ENCODE measurements around the gene HYDIN.
A peak's percentile ranks its signal among the peaks of the same experiment; 100 is the strongest.

The HYDIN gene

DNA sequence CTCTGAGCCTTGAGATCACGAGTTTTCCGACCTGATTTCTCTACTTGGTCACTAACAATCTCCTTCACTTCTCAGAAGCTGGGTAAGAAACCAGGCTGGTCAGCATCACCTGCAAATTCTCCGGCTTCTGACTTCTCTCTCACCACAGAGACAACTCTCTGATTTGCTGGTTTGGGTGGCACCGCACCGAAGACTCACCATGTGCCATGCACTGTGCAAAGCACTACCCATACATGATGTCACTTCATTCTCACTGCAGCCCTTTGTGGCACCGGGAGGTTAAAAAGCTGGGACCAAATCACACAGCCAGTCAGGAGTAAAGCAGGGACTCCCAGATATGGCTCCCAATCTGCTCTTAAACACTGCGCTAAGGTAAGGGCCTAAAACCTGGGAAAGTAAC is 430.2 kb downstream of the HYDIN start:
- H3K36me3 Mint-ChIP-seq (ENCODE audit: low read depth): peaks cover 46% of the 10 kb centered on the region
- peak overlapping the region; percentile 95 for H3K27ac Mint-ChIP-seq
- H3K4me1 Mint-ChIP-seq (ENCODE audit: low read depth): peaks cover 50% of the 10 kb centered on the region
- peaks cover 10% of the 10 kb centered on the region for H3K9me3 Mint-ChIP-seq
- peak overlapping the region; percentile 96 for H3K4me3 Mint-ChIP-seq
- intact Hi-C loops (cut with micrococcal nuclease): no loop called here
- peaks cover 4% of the 10 kb centered on the region for H3K27me3 Mint-ChIP-seq

DNA sequence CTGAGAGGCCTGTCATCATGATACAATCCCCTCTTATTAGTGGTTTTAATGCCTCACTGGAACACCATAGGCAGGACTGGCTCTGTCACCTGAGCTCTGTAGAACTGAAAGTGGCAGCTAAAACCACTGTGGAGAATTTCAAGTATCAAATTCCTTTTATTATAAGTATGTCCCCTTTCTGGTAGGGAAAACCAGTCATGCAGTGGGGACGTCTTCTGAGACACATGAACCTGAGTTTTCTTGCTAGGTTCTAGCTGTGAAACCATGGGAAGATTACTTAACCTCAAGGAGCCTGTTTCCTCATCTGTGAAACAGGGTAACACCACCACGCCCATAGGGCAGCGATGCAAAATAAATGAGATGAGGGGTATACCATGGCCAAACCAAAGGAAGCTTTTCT is 434.2 kb downstream of the HYDIN start:
- Mint-ChIP-seq H3K9me3 (no peaks in the 10 kb centered on the region), H3K4me1 (ENCODE audit: low read depth) (peaks cover 66% of the 10 kb centered on the region), H3K27me3 (no peaks in the 10 kb centered on the region), H3K27ac (no peak overlapping the region), H3K4me3 (no peak overlapping the region), H3K36me3 (ENCODE audit: low read depth) (peaks cover 63% of the 10 kb centered on the region)
- intact Hi-C loops (cut with micrococcal nuclease): no loop called here

DNA sequence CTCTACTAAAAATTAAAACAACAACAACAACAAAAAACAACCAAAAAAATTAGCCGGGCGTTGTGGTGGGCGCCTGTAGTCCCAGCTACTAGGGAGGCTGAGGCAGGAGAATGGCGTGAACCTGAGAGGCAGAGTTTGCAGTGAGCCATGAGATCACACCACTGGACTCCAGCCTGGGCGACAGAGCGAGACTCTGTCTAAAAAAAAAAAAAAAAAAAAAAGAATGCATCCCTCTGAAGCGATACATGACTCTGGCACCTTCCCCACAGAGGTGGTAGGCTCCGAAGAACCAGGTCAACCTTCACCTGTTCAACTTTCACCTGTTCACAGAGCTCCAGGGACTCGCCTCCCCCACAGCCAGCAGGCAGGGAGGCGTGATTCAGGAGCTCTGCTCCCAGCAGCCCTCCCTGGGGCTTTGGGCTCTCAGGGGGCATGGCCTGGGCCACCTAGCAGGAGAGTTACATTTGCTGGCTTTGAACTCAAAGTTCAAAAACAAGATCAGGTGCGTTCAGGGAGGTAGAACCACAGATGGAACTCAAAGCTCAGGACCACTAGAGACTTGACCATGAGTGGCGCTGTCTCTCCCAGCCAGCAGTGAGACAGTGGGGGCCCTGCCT is 435.1 kb downstream of the HYDIN start:
- Mint-ChIP-seq H3K9me3 (no peaks in the 10 kb centered on the region), H3K4me3 (no peak overlapping the region), H3K4me1 (ENCODE audit: low read depth) (peaks cover 74% of the 10 kb centered on the region), H3K27me3 (no peaks in the 10 kb centered on the region), H3K36me3 (ENCODE audit: low read depth) (peaks cover 65% of the 10 kb centered on the region), H3K27ac (no peak overlapping the region)
- intact Hi-C loops (cut with micrococcal nuclease): no loop called here

DNA sequence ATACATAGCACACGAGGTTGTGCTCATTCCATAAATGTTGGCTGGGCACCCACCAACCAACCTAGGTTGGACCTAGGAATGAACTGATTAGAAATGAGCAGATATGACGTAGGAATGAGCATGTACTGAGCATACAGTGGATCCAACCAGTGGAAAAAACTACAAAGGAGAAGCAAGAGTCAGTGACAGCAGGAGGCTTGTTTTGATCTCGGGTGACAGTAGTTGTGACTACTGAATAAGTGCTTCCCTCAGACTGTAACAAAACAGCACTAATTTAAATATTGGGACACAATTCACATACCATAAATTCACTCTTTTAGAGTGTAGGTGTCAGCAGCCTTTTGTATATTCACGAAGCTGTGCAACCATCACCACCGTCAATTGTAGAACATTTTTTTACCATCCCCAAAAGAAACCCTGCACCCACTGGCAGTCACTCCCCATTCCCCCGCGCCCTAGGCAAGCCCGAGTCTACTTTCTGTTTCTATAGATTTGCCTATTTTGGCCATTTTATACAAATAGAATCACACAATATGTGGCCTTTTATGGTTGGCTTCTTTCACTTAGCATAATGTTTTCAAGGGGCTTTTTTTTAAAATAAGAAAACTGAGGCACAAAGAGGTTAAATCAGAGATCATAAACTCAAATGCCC is 436.5 kb downstream of the HYDIN start:
- Mint-ChIP-seq H3K4me1 (ENCODE audit: low read depth) (peaks cover 76% of the 10 kb centered on the region), H3K4me3 (no peak overlapping the region), H3K27me3 (no peaks in the 10 kb centered on the region), H3K27ac (no peak overlapping the region), H3K36me3 (ENCODE audit: low read depth) (peaks cover 70% of the 10 kb centered on the region), H3K9me3 (no peaks in the 10 kb centered on the region)
- intact Hi-C loops (cut with micrococcal nuclease): no loop called here

DNA sequence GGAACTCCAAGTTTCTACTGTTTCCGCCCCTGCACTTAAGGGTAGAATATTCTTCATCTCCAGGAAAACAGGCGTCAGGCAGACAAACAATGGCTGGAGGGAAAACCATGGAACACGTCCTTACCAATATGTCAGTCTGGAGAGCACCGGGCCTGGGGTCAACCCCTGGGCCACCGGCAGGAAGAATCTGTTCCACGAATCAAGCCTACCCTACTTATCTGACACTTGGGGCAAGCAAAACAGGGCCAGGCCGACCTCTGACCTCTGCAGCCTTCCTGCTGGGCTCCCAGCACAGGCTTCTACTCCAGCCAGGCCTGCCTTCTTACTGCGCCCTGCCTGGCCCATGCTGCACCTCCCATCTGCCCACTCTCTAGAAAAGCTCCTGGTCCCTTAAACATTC is 439.7 kb downstream of the HYDIN start:
- H3K36me3 Mint-ChIP-seq (ENCODE audit: low read depth): peaks cover 74% of the 10 kb centered on the region
- H3K4me1 Mint-ChIP-seq (ENCODE audit: low read depth): peaks cover 82% of the 10 kb centered on the region
- no peak overlapping the region for H3K4me3 Mint-ChIP-seq
- no peaks in the 10 kb centered on the region for H3K27me3 Mint-ChIP-seq
- H3K9me3 Mint-ChIP-seq: no peaks in the 10 kb centered on the region
- H3K27ac Mint-ChIP-seq: no peak overlapping the region
- intact Hi-C loops (cut with micrococcal nuclease): no loop called here

DNA sequence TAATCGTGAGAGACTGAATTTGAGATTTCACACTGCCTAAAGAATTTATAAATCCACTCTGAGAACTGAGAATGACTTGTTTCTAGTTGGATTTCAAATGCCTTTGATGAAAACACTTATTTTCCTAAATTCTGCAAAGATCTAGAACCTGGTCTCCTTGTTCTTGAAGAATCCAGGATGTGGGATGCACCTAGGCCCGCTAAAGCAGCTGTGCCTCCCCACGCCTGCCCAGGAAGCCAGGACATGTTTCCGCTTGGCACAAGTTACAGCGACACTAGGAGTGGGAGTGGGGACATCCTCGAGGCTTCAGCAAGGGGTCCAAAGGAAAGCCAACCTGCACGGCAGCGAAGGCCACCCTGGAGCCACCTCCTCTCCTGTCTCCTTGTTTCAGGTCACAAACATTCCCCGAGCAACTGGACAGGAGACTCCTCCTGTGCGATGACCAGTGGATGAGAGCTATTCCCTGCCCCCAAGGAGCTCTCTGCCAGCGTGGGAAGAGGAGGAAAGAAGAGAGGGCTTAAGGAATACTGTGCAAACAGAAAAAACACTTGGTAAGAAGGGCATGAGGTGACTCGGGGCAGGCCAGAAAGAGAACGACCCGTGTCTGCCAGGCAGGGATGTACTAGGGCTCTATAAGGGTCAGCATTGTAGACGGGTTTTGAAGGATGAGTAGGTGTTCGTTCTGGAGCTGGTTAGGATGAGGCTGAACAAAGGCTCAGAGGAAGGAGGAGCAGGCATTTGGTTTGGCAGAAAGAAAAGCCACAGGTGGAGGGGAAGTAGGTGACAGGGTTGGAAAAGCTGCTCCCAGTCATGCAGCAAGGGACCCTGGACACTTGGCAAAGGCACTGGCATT is 440.7 kb downstream of the HYDIN start:
- no peaks in the 10 kb centered on the region for H3K9me3 Mint-ChIP-seq
- H3K36me3 Mint-ChIP-seq (ENCODE audit: low read depth): peaks cover 82% of the 10 kb centered on the region
- peak overlapping the region; percentile 1 for H3K27ac Mint-ChIP-seq
- no peak overlapping the region for H3K4me3 Mint-ChIP-seq
- no peaks in the 10 kb centered on the region for H3K27me3 Mint-ChIP-seq
- intact Hi-C loops (cut with micrococcal nuclease): no loop called here
- H3K4me1 Mint-ChIP-seq (ENCODE audit: low read depth): peaks cover 92% of the 10 kb centered on the region

DNA sequence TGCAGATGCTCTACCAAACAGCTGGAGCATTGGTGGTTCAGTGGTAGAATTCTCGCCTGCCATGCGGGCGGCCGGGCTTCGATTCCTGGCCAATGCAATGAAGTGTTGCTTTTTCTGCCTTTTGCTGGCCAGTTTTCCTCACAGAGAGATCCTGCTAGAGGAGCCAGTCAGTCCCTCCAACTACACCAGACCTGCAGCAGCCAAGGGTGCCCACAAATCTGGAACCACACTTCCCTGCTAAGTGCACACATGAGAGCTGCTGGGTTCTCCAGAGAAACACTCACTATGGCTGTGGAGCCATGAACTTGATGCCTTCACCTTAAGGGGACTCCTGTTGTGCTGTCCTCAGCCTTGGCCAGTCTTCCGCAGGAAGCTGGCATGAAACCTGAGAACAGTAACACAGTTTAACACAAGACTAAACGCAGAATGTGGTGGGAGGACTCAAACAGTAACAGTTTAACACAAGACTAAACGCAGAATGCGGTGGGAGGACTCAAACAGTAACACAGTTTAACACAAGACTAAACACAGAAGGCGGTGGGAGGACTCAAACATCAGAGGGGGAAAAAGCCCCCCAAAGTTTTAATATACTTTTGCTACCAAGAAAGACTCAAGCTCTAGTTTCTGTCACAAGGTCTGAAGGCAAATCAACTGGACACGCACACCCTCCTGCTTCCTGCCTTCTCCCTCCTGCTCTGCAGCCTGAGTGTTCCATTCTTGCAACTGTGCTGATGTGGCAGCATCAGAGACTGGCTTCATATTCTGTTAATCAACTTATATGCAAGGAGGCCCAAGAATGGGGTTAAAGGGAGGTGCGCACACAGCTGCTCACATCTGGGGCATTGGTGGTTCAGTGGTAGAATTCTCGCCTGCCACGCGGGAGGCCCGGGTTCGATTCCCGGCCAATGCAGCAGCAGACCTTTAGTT is 441.6 kb downstream of the HYDIN start:
- Mint-ChIP-seq H3K9me3 (no peaks in the 10 kb centered on the region), H3K27me3 (no peaks in the 10 kb centered on the region), H3K4me3 (no peak overlapping the region), H3K36me3 (ENCODE audit: low read depth) (peaks cover 91% of the 10 kb centered on the region), H3K4me1 (ENCODE audit: low read depth) (peaks cover 97% of the 10 kb centered on the region), H3K27ac (peak overlapping the region; percentile 1)
- intact Hi-C loops (cut with micrococcal nuclease): no loop called here

DNA sequence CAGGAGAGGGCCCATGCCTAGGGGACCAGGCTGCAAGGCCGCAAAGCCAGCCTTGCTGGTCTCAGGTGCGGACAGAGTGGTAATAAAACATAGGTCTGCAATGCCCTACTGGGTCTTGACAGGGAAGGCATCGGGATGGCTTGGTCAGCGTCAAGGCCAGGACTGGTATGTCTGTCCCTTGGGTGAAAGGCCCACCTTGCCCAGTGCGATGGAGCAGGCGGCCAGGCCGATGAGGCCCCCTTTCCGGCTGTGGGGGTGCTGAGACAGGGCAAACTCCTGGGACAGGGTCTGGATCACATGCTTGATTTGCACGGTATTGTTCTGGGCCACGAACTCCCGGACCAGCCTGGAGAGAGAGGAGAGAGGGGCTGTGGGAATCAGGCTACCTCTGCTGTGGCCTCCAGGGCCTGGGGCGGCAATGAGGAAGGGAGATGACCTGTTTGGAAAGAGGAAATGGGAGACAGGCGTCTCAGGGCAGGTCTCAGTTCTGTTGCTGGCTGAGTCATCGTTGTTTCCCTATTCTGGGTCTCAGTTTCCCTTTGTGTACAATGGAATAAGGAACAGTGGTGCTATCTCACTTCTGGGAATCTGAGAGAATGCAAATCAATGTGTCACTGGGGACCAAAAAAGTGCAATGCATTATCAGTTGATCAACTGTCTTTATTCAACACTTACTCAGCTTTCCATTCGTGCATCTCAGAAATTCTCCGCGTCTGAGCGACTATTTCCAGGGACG is 444.3 kb downstream of the HYDIN start:
- H3K36me3 Mint-ChIP-seq (ENCODE audit: low read depth): peaks cover 100% of the 10 kb centered on the region
- H3K4me3 Mint-ChIP-seq: peak overlapping the region; percentile 17
- intact Hi-C loops (cut with micrococcal nuclease): no loop called here
- peak overlapping the region; percentile 81 for H3K27ac Mint-ChIP-seq
- no peaks in the 10 kb centered on the region for H3K27me3 Mint-ChIP-seq
- peaks cover 72% of the 10 kb centered on the region for H3K4me1 Mint-ChIP-seq (ENCODE audit: low read depth)
- peaks cover 16% of the 10 kb centered on the region for H3K9me3 Mint-ChIP-seq

DNA sequence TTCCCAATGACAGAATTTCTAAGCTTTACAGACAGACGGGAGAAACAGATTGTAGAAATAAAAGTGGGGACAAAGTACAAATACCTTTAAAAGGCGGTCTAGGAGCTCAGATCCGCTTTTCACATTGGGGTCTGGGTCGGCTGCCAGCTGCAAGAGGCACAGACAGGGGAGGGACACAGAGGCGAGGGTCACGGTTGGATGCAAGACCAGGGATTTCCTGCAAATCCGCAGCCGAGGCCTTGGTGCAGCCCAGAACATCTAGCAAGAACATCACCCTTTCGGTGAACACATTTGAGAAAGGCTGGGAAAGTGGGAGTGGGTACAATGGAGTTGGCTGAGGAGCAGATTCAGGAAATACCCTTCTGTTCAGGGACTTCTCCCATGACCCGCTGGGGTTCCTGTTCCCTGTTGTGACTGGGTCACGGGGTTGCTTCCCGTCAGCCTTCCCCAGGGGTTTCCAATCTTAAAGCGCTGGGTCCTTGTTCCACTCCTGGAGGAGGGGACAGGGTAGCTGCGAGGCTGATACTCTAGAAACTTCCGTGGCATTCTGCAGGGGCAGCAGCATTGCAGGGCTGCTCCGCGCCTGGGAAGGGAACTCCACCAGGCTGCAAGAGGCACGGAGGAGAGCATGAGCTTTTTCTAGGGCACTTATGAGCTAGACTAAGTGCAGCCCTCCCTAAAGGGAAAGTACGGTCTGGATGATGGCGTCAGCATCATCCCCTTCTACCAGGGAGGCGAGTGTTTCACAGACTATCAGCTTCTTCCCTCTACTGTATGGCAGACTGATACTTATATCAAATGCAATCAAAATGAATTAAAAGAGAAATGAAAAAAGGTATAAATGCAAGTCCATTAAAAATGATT is 445.6 kb downstream of the HYDIN start:
- peak overlapping the region; percentile 7 for H3K4me3 Mint-ChIP-seq
- peaks cover 18% of the 10 kb centered on the region for H3K9me3 Mint-ChIP-seq
- H3K27me3 Mint-ChIP-seq: no peaks in the 10 kb centered on the region
- H3K27ac Mint-ChIP-seq: peak overlapping the region; percentile 81
- intact Hi-C loops (cut with micrococcal nuclease): no loop called here
- peaks cover 100% of the 10 kb centered on the region for H3K36me3 Mint-ChIP-seq (ENCODE audit: low read depth)
- peaks cover 60% of the 10 kb centered on the region for H3K4me1 Mint-ChIP-seq (ENCODE audit: low read depth)

DNA sequence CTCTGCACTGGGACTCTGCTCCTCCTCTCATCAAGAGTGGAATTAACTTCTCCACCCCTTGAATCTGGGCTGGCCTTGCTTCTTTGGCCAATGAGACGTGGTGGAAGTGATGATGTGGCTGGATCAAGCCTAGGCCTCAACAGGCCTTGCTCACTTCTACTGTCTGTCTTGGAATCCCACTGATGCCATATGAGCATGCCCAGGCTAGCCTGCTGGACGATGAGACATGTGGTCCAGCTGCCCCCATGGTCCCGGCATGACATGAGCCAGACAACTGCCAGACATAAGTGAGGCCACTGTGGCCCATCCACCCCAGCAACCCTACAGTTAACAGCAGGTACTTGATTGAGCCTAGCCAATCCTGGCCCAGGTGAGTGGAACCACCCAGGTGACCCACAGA is 448.3 kb downstream of the HYDIN start:
- no peak overlapping the region for H3K27ac Mint-ChIP-seq
- H3K36me3 Mint-ChIP-seq (ENCODE audit: low read depth): peaks cover 100% of the 10 kb centered on the region
- H3K4me1 Mint-ChIP-seq (ENCODE audit: low read depth): peaks cover 33% of the 10 kb centered on the region
- no peak overlapping the region for H3K4me3 Mint-ChIP-seq
- intact Hi-C loops (cut with micrococcal nuclease): no loop called here
- H3K9me3 Mint-ChIP-seq: peaks cover 18% of the 10 kb centered on the region
- H3K27me3 Mint-ChIP-seq: no peaks in the 10 kb centered on the region

DNA sequence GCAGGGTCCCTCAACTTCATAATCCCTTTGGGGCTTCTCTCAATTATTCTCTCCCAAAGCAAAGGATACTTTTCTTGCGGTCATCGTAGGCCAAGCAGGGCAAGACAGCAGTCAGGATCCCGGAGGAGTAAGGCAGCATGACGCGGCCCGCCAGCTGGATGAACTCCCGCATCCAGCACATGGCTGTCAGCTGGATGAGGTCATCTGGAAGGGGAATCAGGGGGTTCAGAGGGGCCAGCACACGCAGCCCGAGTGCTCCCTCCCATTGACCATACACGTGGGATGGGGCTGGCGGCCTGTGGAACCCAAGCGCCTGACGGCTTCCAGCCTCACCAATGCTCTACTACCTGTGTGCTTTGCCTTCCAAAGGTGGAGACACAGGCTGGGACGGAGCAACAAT is 448.7 kb downstream of the HYDIN start:
- Mint-ChIP-seq H3K27me3 (no peaks in the 10 kb centered on the region), H3K4me1 (ENCODE audit: low read depth) (peaks cover 29% of the 10 kb centered on the region), H3K27ac (no peak overlapping the region), H3K9me3 (peaks cover 18% of the 10 kb centered on the region), H3K4me3 (no peak overlapping the region), H3K36me3 (ENCODE audit: low read depth) (peaks cover 100% of the 10 kb centered on the region)
- intact Hi-C loops (cut with micrococcal nuclease): no loop called here

DNA sequence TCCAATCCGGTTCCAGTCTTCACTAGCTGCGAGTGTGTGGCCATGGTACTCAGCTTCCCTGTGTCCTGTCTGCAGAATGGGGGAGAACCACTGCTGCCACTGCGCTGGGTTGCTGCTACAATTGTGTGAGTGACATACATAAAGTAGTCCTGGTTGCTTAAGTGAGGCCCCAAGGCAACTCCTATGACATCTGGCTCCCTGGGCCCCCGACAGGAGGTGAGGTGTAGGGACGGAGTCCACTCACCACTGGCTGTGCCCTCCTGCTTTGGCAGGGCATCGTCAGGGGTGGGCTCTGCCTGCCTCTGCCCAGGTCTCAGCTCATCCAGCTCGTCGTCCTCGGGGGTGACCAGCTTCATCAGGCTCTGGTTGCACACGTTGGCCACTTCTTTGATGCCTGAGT is 450.0 kb downstream of the HYDIN start:
- intact Hi-C loops (cut with micrococcal nuclease): no loop called here
- no peak overlapping the region for H3K27ac Mint-ChIP-seq
- peaks cover 16% of the 10 kb centered on the region for H3K4me1 Mint-ChIP-seq (ENCODE audit: low read depth)
- peaks cover 18% of the 10 kb centered on the region for H3K9me3 Mint-ChIP-seq
- H3K27me3 Mint-ChIP-seq: no peaks in the 10 kb centered on the region
- H3K36me3 Mint-ChIP-seq (ENCODE audit: low read depth): peaks cover 100% of the 10 kb centered on the region
- no peak overlapping the region for H3K4me3 Mint-ChIP-seq
